Cardiac muscle cell (in vitro differentiated cells and primary cell): ENCODE results near the gene C17orf50. TPM values are rescaled to one million over a fixed set of nuclear protein-coding genes. Genes with fewer than 3 reads are reported as not detected.
A peak's percentile ranks its signal among the peaks of the same experiment; 100 is the strongest.

Experiments
- DNase-seq, 2 donors: peaks; one replicate each; pipeline versions ENCODE4 v3.0.0 to v3.0.0-alpha.2; 2010 to 2017; ENCODE audit warnings: low read depth in 1 of 2, low spot score in 1 of 2
- H3K27ac ChIP-seq: fragments of 200-600 bp; sonication (generic); 2 replicates; pipeline ENCODE4 v1.5.1; 2016
- H3K27me3 ChIP-seq: fragments of 200-600 bp; sonication (generic); 2 replicates; pipeline ENCODE4 v1.6.0; 2016; ENCODE audit warnings: control low read depth
- H3K36me3 ChIP-seq: fragments of 200-600 bp; sonication (generic); 2 replicates; pipeline ENCODE4 v1.5.1; 2016; ENCODE audit warnings: control low read depth
- H3K4me1 ChIP-seq: fragments of 200-600 bp; sonication (generic); 2 replicates; pipeline ENCODE4 v1.8.1; 2017; ENCODE audit warnings: low read depth, mild to moderate bottlenecking, mixed run types
- H3K4me3 ChIP-seq: fragments of 200-600 bp; sonication (generic); 2 replicates; pipeline ENCODE4 v1.5.1; 2016; ENCODE audit warnings: mild to moderate bottlenecking
- H3K9me3 ChIP-seq: fragments of 200-600 bp; sonication (generic); 2 replicates; pipeline ENCODE4 v1.5.1; 2017; ENCODE audit warnings: low read depth, mild to moderate bottlenecking, control low read depth
- CTCF ChIP-seq: IDR thresholded peaks from 2 replicates; pipeline ENCODE4 v1.5.1; 2012; ENCODE audit warnings: low read depth, mild to moderate bottlenecking, low read length
- polyA plus RNA-seq: library from polyadenylated mRNA; unstranded; fragments of >200 nt; fragmentation: Nextera tagmentation; extraction: Ambion mirVana; gene quantifications from 2 replicates; pipeline ENCODE4 v1.2.1, GENCODE V29; 2016
- total RNA-seq: library from RNA; depleted of rRNA; stranded (reverse); fragments of >200 nt; gene quantifications from 2 replicates; pipeline ENCODE4 v1.2.3, GENCODE V29; 2016

The C17orf50 gene
- total and polyA plus RNA-seq, 2 experiments from 2014 or later: 0.74 to 1.2 TPM

DNA sequence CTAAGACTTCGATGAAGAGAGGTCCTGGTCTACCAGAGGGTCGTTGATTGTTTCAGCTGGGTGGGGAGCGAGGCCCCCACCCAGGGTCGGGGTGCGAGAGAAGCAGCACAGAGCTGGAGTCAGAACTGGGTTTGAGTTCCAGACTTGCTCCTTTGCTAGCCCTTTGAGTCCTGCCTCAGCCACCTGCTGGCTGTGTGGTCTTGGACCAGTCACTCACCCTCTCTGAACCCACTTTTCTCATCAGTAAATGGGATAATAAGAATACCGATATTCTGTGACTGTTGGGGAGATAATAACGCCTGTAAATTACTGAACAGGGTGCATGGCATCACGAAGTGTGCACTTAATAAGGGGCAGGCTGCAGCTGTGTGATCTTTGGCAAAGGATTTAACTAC is 35.2 kb downstream of the C17orf50 start:
- H3K27me3 ChIP-seq: peaks cover 97% of the 10 kb centered on the region
- H3K4me1 ChIP-seq: no peaks in the 10 kb centered on the region
- TF ChIP-seq CTCF: no peak
- H3K36me3 ChIP-seq: no peaks in the 10 kb centered on the region
- peak overlapping the region; percentile 42 for H3K4me3 ChIP-seq
- no peak for DNase-seq
- no peak overlapping the region for H3K27ac ChIP-seq
- H3K9me3 ChIP-seq: no peaks in the 10 kb centered on the region

DNA sequence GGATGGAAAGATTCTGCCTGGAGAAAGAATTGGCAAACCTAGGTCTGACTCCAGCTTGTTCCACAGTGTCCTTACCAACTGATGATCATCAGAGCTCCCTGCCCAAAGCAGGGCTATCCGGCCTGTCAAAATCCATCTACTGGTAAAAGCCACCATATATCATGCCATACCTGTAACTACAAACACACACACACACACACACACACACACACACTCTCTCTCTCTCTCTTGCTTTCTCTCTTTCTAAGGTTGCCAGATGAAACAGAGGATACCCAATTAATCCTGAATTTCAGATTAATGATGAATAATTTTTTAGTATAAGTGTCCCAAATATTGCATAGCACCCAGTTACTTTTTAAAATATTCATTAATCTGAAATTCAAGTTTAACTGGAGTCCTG is 36.3 kb downstream of the C17orf50 start:
- no peak for TF ChIP-seq CTCF
- H3K4me1 ChIP-seq: peaks cover 7% of the 10 kb centered on the region
- no peaks in the 10 kb centered on the region for H3K36me3 ChIP-seq
- DNase-seq: no peak
- H3K27me3 ChIP-seq: peaks cover 86% of the 10 kb centered on the region
- H3K27ac ChIP-seq: no peak overlapping the region
- H3K4me3 ChIP-seq: no peak overlapping the region
- no peaks in the 10 kb centered on the region for H3K9me3 ChIP-seq

DNA sequence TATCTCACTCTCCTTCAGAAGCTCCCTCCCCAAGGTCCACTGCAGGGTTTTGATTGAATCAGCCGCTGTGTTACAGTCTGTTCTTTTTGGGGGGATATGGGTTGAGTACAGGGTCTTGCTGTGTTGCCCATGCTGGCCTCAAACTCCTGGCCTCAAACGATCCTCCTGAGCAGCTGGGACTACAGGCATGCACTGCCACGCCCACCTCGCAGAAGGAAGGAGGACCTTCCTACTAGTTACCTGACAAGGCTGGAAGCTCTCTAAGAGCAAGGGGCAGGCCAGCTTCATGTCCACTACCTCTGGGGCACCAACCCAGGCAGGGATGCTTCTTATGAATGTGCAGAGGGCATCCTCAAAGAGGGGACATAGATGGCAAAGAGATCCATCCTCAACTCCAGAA is 36.7 kb downstream of the C17orf50 start:
- DNase-seq: no peak
- H3K9me3 ChIP-seq: no peaks in the 10 kb centered on the region
- H3K4me1 ChIP-seq: peaks cover 7% of the 10 kb centered on the region
- H3K27ac ChIP-seq: no peak overlapping the region
- peaks cover 82% of the 10 kb centered on the region for H3K27me3 ChIP-seq
- TF ChIP-seq CTCF: no peak
- no peak overlapping the region for H3K4me3 ChIP-seq
- no peaks in the 10 kb centered on the region for H3K36me3 ChIP-seq

GRCh38 chr17:35797918-35798317 is 37.2 kb downstream of the C17orf50 start:
- DNase-seq: no peak
- H3K27ac ChIP-seq: no peak overlapping the region
- peaks cover 76% of the 10 kb centered on the region for H3K27me3 ChIP-seq
- H3K4me3 ChIP-seq: no peak overlapping the region
- H3K9me3 ChIP-seq: no peaks in the 10 kb centered on the region
- TF ChIP-seq CTCF: no peak
- H3K36me3 ChIP-seq: no peaks in the 10 kb centered on the region
- H3K4me1 ChIP-seq: peaks cover 7% of the 10 kb centered on the region

DNA sequence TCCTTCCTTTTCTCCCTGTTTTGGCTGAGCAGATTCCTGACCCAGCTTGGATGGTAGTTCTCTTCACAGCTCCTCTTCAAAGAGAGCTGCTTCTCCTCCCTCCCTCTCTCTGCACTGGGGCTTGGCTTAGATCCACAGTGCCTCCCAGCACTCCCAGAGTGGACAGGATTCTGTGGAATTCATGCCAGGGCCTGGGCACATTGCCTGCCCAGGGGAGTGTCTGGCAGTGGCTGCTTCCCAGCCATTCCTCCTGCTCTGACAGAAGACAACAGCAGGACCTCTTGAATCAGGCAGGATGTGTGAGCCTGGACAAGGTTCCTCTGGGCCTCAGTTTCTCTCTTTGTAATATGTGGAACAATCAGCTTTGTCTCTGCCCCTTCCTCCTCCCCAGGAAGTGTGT is 39.3 kb downstream of the C17orf50 start:
- Histone ChIP-seq H3K27me3 (peaks cover 56% of the 10 kb centered on the region), H3K27ac (no peak overlapping the region), H3K36me3 (no peaks in the 10 kb centered on the region), H3K4me3 (no peak overlapping the region), H3K9me3 (no peaks in the 10 kb centered on the region), H3K4me1 (peaks cover 7% of the 10 kb centered on the region)
- DNase-seq: peak in 1 of 2 donors; percentile 80
- TF ChIP-seq CTCF: no peak
